Caco-2 (cell line): Measurements from ENCODE around the gene LEMD2. TPM values are rescaled to one million over a fixed set of nuclear protein-coding genes. Genes with fewer than 3 reads are reported as not detected.

Source experiments
- BruUV-seq: library from RNA; stranded (reverse); fragments of 400-500 nt; replicated peaks from 2 replicates; lab custom pipeline; 2021; lab: Mats Ljungman, UMichigan
- CTCF ChIA-PET: fragments of 300-600 bp; sonication (Branson Sonifier 250); formaldehyde crosslinking; loops from one replicate; lab custom pipeline; 2022; ENCODE audit warnings: antibody characterized with exemption; lab: Charles Lee
- POLR2A ChIA-PET: fragments of 300-600 bp; sonication (Branson Sonifier 250); formaldehyde crosslinking; loops from one replicate; lab custom pipeline; 2022; ENCODE audit warnings: antibody characterized with exemption; lab: Charles Lee
- DNase-seq, 2 experiments: peaks; one replicate each; pipeline versions ENCODE4 v3.0.0 to v3.0.0-alpha.2; 2020 to 2022
- H3K27me3 ChIP-seq: replicated peaks from 2 replicates; pipeline ENCODE4 v1.6.0; 2011; ENCODE audit warnings: low read length; ENCODE audit not compliant: control insufficient read depth, insufficient read depth
- H3K36me3 ChIP-seq: 2 replicates; pipeline ENCODE4 v1.5.1; 2011; ENCODE audit warnings: low read length; ENCODE audit not compliant: control insufficient read depth, insufficient read depth
- H3K4me1 ChIP-seq: fragments of 250-450 bp; sonication (Bioruptor Pico); 2 replicates; pipeline ENCODE4 v1.5.1; 2020; ENCODE audit warnings: mild to moderate bottlenecking
- H3K4me3 ChIP-seq: 2 replicates; pipeline ENCODE4 v1.5.1; 2011; ENCODE audit warnings: low read depth, mild to moderate bottlenecking, control low read depth, low read length
- H3K9me3 ChIP-seq: fragments of 250-450 bp; sonication (Bioruptor Pico); 2 replicates; pipeline ENCODE4 v1.5.1; 2020; ENCODE audit warnings: mild to moderate bottlenecking, moderate library complexity
- H3K27ac Mint-ChIP-seq: one replicate; pipeline ENCODE4 v1.8.0; 2022; ENCODE audit warnings: mixed read lengths; ENCODE audit not compliant: unreplicated experiment
- H3K27me3 Mint-ChIP-seq: one replicate; pipeline ENCODE4 v1.8.0; 2022; ENCODE audit warnings: mixed read lengths; ENCODE audit not compliant: insufficient read depth, unreplicated experiment
- H3K36me3 Mint-ChIP-seq: one replicate; pipeline ENCODE4 v1.8.0; 2022; ENCODE audit warnings: mild to moderate bottlenecking, mixed read lengths; ENCODE audit not compliant: insufficient read depth, unreplicated experiment
- H3K4me1 Mint-ChIP-seq: one replicate; pipeline ENCODE4 v1.8.0; 2022; ENCODE audit warnings: low read depth, mixed read lengths; ENCODE audit not compliant: unreplicated experiment
- H3K4me3 Mint-ChIP-seq: one replicate; pipeline ENCODE4 v1.8.0; 2022; ENCODE audit warnings: mild to moderate bottlenecking, moderate library complexity, mixed read lengths; ENCODE audit not compliant: unreplicated experiment
- H3K9me3 Mint-ChIP-seq: one replicate; pipeline ENCODE4 v1.8.0; 2022; ENCODE audit warnings: mixed read lengths; ENCODE audit not compliant: unreplicated experiment
- CTCF ChIP-seq, 2 experiments: fragments of 200-600 bp in 1 of 2; IDR thresholded peaks; 1 replicate in 1 of 2; 2 replicates in 1 of 2; pipeline versions ENCODE4 v1.5.1 to v1.8.0; 2011 to 2022; ENCODE audit warnings: antibody characterized with exemption in 1 of 2, control low read depth in 1 of 2, inconsistent platforms in 1 of 2, low read depth in 1 of 2, low read length in 1 of 2, mild to moderate bottlenecking in 1 of 2, moderate library complexity in 1 of 2; ENCODE audit not compliant: insufficient read depth in 1 of 2, severe bottlenecking in 1 of 2, unreplicated experiment in 1 of 2
- intact Hi-C: fragments of 100-400 bp; cut with micrococcal nuclease; formaldehyde crosslinking; loops from one replicate; pipeline ENCODE4 v1.10.0; 2022; ENCODE audit not compliant: unreplicated experiment
- total RNA-seq: library from RNA; stranded (reverse); gene quantifications from 2 replicates; pipeline ENCODE4 v1.2.3, GENCODE V29; 2022

Gene LEMD2
- total RNA-seq, 1 experiment from 2014 or later, result 53.2 TPM

GRCh38 chr6:33761922-33762629 is 26.9 kb downstream of the LEMD2 start:
- BruUV-seq, result no TSS peak
- H3K4me1 Mint-ChIP-seq, result peaks cover 10% of the 10 kb centered on the region
- H3K4me3 Mint-ChIP-seq, result no peak overlapping the region
- peaks cover 7% of the 10 kb centered on the region; the same call in 1 of the 2 replicates for H3K4me1 ChIP-seq
- no peak overlapping the region for H3K27ac Mint-ChIP-seq
- POLR2A ChIA-PET, result interaction anchor here (0.5 to 1.6 kb wide), 5 partner anchors 33 to 475 kb away, joined by 3 to 15 read pairs (median 3); partner anchors contain the start of genes HMGA1, UQCC2 and ZBTB9
- H3K9me3 Mint-ChIP-seq, result no peaks in the 10 kb centered on the region
- peak; percentile 90 to 92 for DNase-seq
- H3K4me3 ChIP-seq, result no peak overlapping the region
- TF ChIP-seq CTCF (IDR thresholded peaks at IDR 0.05; ENCODE audit: insufficient read depth in 1 of 2, low read depth in 1 of 2, low read length in 1 of 2, severe bottlenecking in 1 of 2, unreplicated experiment in 1 of 2), result peak; percentile 80 to 92
- no peaks in the 10 kb centered on the region for H3K27me3 ChIP-seq
- H3K36me3 ChIP-seq, result no peaks in the 10 kb centered on the region
- H3K36me3 Mint-ChIP-seq, result peaks cover 2% of the 10 kb centered on the region
- no peaks in the 10 kb centered on the region for H3K27me3 Mint-ChIP-seq
- intact Hi-C loops, result loop anchor here (1.0 to 2.0 kb wide), 4 partner anchors 10 to 177 kb away; partner anchors contain the start of gene UQCC2
- H3K9me3 ChIP-seq, result no peaks in the 10 kb centered on the region
- CTCF ChIA-PET, result interaction anchor here (0.6 to 3.0 kb wide), 12 partner anchors 11 to 422 kb away, joined by 3 to 40 read pairs (median 5); partner anchors contain the start of genes BAK1 and UQCC2

GRCh38 chr6:33761581-33761921 is 27.4 kb downstream of the LEMD2 start:
- H3K36me3 ChIP-seq, result no peaks in the 10 kb centered on the region
- no peak for TF ChIP-seq CTCF (IDR thresholded peaks at IDR 0.05; ENCODE audit: insufficient read depth in 1 of 2, low read depth in 1 of 2, low read length in 1 of 2, severe bottlenecking in 1 of 2, unreplicated experiment in 1 of 2)
- intact Hi-C loops, result no loop called here
- Mint-ChIP-seq H3K9me3 (no peaks in the 10 kb centered on the region), H3K4me1 (peaks cover 12% of the 10 kb centered on the region), H3K36me3 (peaks cover 6% of the 10 kb centered on the region), H3K27ac (no peak overlapping the region), H3K4me3 (no peak overlapping the region), H3K27me3 (no peaks in the 10 kb centered on the region)
- ChIA-PET CTCF (interaction anchor here (0.6 to 3.0 kb wide), 11 partner anchors 11 to 249 kb away, joined by 3 to 40 read pairs (median 5); partner anchors contain the start of genes BAK1 and UQCC2), POLR2A (interaction anchor here (0.5 to 1.6 kb wide), 4 partner anchors 33 to 475 kb away, joined by 3 to 15 read pairs (median 3); partner anchors contain the start of genes HMGA1, UQCC2 and ZBTB9)
- no peaks in the 10 kb centered on the region for H3K27me3 ChIP-seq
- no TSS peak for BruUV-seq
- H3K4me3 ChIP-seq, result no peak overlapping the region
- H3K9me3 ChIP-seq, result no peaks in the 10 kb centered on the region
- DNase-seq, result no peak
- H3K4me1 ChIP-seq, result peaks cover 7% of the 10 kb centered on the region; the same call in 1 of the 2 replicates

- H3K4me3 Mint-ChIP-seq, result no peak overlapping the region
- no peak overlapping the region for H3K4me3 ChIP-seq
- no peak for TF ChIP-seq CTCF (IDR thresholded peaks at IDR 0.05; ENCODE audit: insufficient read depth in 1 of 2, low read depth in 1 of 2, low read length in 1 of 2, severe bottlenecking in 1 of 2, unreplicated experiment in 1 of 2)
- no peaks in the 10 kb centered on the region for H3K27me3 Mint-ChIP-seq
- no peaks in the 10 kb centered on the region for H3K27me3 ChIP-seq
- no peak for DNase-seq
- H3K9me3 Mint-ChIP-seq, result no peaks in the 10 kb centered on the region
- POLR2A ChIA-PET, result interaction anchor here (0.6 to 1.0 kb wide), 2 partner anchors 48 to 49 kb away, joined by 3 to 8 read pairs; partner anchors contain the start of gene UQCC2
- peaks cover 12% of the 10 kb centered on the region for H3K36me3 Mint-ChIP-seq
- H3K4me1 Mint-ChIP-seq, result peaks cover 12% of the 10 kb centered on the region
- no peaks in the 10 kb centered on the region for H3K9me3 ChIP-seq
- no peak overlapping the region for H3K27ac Mint-ChIP-seq
- CTCF ChIA-PET, result interaction anchor here (0.5 to 3.0 kb wide), 2 partner anchors 9 to 49 kb away, joined by 4 to 28 read pairs; partner anchors contain the start of gene UQCC2
- no peaks in the 10 kb centered on the region; the same call in 1 of the 2 replicates for H3K36me3 ChIP-seq
- peaks cover 7% of the 10 kb centered on the region; the same call in 1 of the 2 replicates for H3K4me1 ChIP-seq
- no TSS peak for BruUV-seq
- intact Hi-C loops, result no loop called here
Measured at GRCh38 chr6:33759887-33760629, 28.9 kb downstream of the LEMD2 start.
